ENCODE results near the gene EBI3. TPM values are rescaled to one million over a fixed set of nuclear protein-coding genes. Genes with fewer than 3 reads are reported as not detected.
"Not testable (repeated sequence)": the region's sequence is repeated elsewhere in the genome, so short reads cannot be mapped to it uniquely, and the experiment has no call there.

The EBI3 gene
- total RNA-seq, 1 experiment from 2014 or later = 1.2 TPM

DNA sequence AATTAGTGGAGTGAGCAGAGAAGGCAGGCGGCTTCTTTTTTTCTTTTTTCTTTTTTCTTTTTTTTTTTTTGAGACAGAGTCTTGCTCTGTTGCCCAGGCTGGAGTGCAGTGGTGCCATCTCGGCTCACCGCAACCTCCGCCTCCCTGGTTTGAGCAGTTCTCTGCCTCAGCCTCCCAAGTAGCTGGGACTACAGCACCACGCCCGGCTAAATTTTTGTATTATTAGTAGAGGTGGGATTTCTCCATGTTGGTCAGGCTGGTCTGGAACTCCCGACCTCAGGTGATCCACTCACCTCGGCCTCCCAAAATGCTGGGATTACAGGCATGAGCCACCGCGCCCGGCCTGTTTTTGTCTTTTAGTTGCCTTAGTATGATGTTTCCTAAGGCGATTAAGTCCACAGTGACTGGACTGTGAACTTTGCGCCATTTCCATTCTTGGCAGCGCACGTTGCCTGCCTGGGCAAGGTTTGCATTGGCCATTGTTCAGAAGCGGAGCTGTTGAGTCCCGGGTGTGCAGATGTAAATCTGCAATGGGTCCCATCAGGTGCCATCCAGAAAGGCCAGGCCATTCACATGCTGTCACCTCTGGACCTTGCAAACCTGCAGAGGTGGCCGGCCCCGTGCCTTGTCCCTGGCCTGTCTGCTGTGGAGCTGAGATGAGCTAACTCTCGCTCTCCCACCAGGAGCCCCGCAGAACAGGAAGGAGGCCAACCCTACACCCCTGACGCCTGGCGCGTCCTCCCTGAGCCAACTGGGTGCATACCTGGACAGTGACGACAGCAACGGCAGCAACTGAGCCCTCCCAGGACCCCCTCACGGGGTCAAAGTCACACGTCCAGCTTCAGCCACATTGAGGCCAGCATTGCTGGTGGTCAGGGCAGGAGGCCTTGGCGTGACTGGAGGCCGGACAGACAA, 38.8 kb downstream of the EBI3 start:
- Mint-ChIP-seq H3K4me1 (ENCODE audit: low read depth, unreplicated experiment) (no peaks in the 10 kb centered on the region), H3K4me3 (ENCODE audit: low read depth, unreplicated experiment) (no peak overlapping the region), H3K27ac (ENCODE audit: unreplicated experiment) (no peak overlapping the region), H3K36me3 (ENCODE audit: insufficient read depth, unreplicated experiment) (peaks cover 30% of the 10 kb centered on the region), H3K9me3 (ENCODE audit: low read depth, unreplicated experiment) (no peaks in the 10 kb centered on the region), H3K27me3 (ENCODE audit: unreplicated experiment) (no peaks in the 10 kb centered on the region)
- CTCF ChIA-PET = interaction anchor here (0.7 to 2.1 kb wide), 6 partner anchors 68 to 341 kb away, joined by 3 to 39 read pairs (median 5); partner anchors contain the start of gene CHAF1A
- TF ChIP-seq, protein P1, sequence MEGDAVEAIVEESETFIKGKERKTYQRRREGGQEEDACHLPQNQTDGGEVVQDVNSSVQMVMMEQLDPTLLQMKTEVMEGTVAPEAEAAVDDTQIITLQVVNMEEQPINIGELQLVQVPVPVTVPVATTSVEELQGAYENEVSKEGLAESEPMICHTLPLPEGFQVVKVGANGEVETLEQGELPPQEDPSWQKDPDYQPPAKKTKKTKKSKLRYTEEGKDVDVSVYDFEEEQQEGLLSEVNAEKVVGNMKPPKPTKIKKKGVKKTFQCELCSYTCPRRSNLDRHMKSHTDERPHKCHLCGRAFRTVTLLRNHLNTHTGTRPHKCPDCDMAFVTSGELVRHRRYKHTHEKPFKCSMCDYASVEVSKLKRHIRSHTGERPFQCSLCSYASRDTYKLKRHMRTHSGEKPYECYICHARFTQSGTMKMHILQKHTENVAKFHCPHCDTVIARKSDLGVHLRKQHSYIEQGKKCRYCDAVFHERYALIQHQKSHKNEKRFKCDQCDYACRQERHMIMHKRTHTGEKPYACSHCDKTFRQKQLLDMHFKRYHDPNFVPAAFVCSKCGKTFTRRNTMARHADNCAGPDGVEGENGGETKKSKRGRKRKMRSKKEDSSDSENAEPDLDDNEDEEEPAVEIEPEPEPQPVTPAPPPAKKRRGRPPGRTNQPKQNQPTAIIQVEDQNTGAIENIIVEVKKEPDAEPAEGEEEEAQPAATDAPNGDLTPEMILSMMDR (IDR thresholded peaks at IDR 0.05; ENCODE audit: unreplicated experiment) = peak; percentile 39
- no TSS peak for BruUV-seq (replicated peaks)
- intact Hi-C loops (cut with micrococcal nuclease; ENCODE audit: unreplicated experiment) = loop anchor here (2.0 kb wide), 1 partner anchor 85 kb away; no protein-coding TSS in a partner anchor
- no peak for DNase-seq

DNA sequence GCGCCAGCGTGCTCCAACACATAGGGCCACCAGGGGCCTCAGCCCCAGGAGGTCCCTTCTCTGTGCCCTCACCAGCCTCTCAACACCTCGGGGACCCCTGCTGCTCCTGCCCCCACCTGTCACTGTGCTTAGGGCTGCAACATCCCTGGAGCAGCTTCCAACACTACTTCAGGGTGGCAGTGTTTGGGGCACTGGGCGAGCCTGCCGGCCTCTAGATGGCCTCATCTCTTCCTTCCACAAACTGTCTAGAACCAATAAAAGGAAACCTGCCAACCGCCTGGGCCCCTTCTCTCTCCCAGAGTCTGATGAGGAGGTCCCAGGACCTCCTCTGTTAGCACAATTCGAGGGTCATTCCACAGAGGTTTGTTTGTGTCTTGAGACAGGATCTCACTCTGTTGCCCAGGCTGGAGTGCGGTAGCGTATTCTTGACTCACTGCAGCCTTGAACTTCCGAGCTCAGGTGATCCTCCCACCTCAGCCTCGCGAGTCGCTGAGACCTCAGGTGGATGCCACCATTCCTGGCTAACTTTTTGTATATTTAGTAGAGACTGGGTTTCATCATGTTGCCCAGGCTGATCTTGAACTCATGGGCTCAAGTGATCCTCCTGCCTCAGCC, 39.6 kb downstream of the EBI3 start:
- no peaks in the 10 kb centered on the region for H3K9me3 Mint-ChIP-seq (ENCODE audit: low read depth, unreplicated experiment)
- no peaks in the 10 kb centered on the region for H3K27me3 Mint-ChIP-seq (ENCODE audit: unreplicated experiment)
- intact Hi-C loops (cut with micrococcal nuclease; ENCODE audit: unreplicated experiment) = no loop called here
- no TSS peak for BruUV-seq (replicated peaks)
- no peak overlapping the region for H3K4me3 Mint-ChIP-seq (ENCODE audit: low read depth, unreplicated experiment)
- DNase-seq = no peak
- H3K4me1 Mint-ChIP-seq (ENCODE audit: low read depth, unreplicated experiment) = no peaks in the 10 kb centered on the region
- peaks cover 24% of the 10 kb centered on the region for H3K36me3 Mint-ChIP-seq (ENCODE audit: insufficient read depth, unreplicated experiment)
- TF ChIP-seq, protein P1 (IDR thresholded peaks at IDR 0.05; ENCODE audit: unreplicated experiment) = no peak
- no peak overlapping the region for H3K27ac Mint-ChIP-seq (ENCODE audit: unreplicated experiment)
- CTCF ChIA-PET = no interaction called here

DNA sequence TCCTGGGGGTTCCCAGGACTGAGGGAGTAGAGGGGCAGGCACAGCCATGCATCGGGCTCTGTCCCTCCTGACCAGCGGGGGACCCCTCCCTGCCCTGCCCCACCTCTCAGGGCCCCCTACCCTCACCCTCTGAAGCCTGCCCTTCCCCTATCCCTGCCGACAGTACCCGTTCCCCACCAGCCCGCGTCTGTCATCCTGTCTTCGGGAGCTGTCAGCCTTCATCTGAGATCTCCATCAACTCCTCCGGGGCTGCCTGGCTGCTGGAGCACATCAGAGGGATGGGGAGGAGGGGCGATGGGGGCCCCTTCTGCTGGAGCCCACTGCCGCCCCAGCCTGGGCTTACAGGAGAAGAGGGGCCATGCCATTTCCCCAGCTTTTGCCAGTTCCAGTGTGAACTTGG, 43.6 kb downstream of the EBI3 start:
- H3K36me3 Mint-ChIP-seq (ENCODE audit: insufficient read depth, unreplicated experiment) = peaks cover 8% of the 10 kb centered on the region
- H3K4me1 Mint-ChIP-seq (ENCODE audit: low read depth, unreplicated experiment) = no peaks in the 10 kb centered on the region
- intact Hi-C loops (cut with micrococcal nuclease; ENCODE audit: unreplicated experiment) = no loop called here
- no peak for DNase-seq
- no peak overlapping the region for H3K27ac Mint-ChIP-seq (ENCODE audit: unreplicated experiment)
- TF ChIP-seq, protein P1 (IDR thresholded peaks at IDR 0.05; ENCODE audit: unreplicated experiment) = no peak
- no peaks in the 10 kb centered on the region for H3K27me3 Mint-ChIP-seq (ENCODE audit: unreplicated experiment)
- no TSS peak for BruUV-seq (replicated peaks)
- H3K4me3 Mint-ChIP-seq (ENCODE audit: low read depth, unreplicated experiment) = no peak overlapping the region
- CTCF ChIA-PET = no interaction called here
- no peaks in the 10 kb centered on the region for H3K9me3 Mint-ChIP-seq (ENCODE audit: low read depth, unreplicated experiment)

DNA sequence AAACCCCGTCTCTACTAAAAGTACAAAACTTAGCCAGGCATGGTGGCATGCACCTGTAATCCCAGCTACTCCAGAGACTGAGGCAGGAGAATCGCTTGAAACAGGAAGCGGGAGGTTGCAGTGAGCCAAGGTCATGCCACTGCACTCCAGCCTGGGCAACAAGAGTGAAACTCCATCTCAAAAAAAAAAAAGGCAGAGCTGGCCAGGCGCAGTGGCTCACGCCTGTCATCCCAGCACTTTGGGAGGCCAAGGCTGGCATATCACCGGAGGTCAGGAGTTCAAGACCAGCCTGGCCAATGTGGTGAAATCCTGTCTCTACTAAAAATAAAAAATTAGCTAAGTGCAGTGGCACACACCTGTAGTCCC, 45.0 kb downstream of the EBI3 start:
- H3K36me3 Mint-ChIP-seq (ENCODE audit: insufficient read depth, unreplicated experiment); H3K27ac Mint-ChIP-seq (ENCODE audit: unreplicated experiment); CTCF ChIA-PET; BruUV-seq (replicated peaks); intact Hi-C loops (cut with micrococcal nuclease; ENCODE audit: unreplicated experiment); DNase-seq; H3K4me1 Mint-ChIP-seq (ENCODE audit: low read depth, unreplicated experiment); H3K4me3 Mint-ChIP-seq (ENCODE audit: low read depth, unreplicated experiment); H3K9me3 Mint-ChIP-seq (ENCODE audit: low read depth, unreplicated experiment): not testable (repeated sequence)
- H3K27me3 Mint-ChIP-seq (ENCODE audit: unreplicated experiment) = peaks cover 13% of the 10 kb centered on the region
